ENCODE data around the gene AARS2.

The AARS2 gene

DNA sequence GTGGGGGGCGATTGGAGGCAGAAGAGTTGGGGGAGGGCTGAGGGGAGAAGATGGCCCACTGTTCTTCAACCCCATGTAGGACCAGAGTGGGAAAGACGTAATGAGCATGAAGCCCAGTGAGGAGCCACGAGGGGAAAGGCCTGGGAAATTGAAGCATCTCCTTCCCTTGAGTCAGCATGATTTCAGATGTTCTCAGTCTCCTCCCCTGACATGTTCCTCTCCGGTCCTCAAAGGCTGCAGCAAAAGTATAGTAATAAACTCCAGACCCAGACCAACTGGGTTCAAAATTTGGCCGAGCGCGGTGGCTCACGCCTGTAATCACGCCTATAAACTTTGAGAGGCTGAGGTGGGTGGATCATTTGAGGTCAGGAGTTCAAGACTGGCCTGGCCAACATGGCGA lies 45.9 kb downstream of the AARS2 start:
- Histone ChIP-seq H3K4me3 (replicated peaks; ENCODE audit: insufficient read depth, low read length) (no peak overlapping the region), H3K27ac (replicated peaks) (no peak overlapping the region), H3K27me3 (ENCODE audit: insufficient read depth, poor library complexity, severe bottlenecking) (peaks cover 20% of the 10 kb centered on the region)
- TF ChIP-seq, protein P1, sequence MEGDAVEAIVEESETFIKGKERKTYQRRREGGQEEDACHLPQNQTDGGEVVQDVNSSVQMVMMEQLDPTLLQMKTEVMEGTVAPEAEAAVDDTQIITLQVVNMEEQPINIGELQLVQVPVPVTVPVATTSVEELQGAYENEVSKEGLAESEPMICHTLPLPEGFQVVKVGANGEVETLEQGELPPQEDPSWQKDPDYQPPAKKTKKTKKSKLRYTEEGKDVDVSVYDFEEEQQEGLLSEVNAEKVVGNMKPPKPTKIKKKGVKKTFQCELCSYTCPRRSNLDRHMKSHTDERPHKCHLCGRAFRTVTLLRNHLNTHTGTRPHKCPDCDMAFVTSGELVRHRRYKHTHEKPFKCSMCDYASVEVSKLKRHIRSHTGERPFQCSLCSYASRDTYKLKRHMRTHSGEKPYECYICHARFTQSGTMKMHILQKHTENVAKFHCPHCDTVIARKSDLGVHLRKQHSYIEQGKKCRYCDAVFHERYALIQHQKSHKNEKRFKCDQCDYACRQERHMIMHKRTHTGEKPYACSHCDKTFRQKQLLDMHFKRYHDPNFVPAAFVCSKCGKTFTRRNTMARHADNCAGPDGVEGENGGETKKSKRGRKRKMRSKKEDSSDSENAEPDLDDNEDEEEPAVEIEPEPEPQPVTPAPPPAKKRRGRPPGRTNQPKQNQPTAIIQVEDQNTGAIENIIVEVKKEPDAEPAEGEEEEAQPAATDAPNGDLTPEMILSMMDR (IDR thresholded peaks at IDR 0.05; ENCODE audit: insufficient read depth, low read length): no peak
- TF ChIP-seq GABPA (IDR thresholded peaks at IDR 0.05; ENCODE audit: low read depth): no peak
- no peak for TF ChIP-seq POLR2AphosphoS5 (IDR thresholded peaks at IDR 0.05; ENCODE audit: low read depth)
- no peak for DNase-seq (ENCODE audit: low read depth in 1 of 2, low spot score in 1 of 2)

DNA sequence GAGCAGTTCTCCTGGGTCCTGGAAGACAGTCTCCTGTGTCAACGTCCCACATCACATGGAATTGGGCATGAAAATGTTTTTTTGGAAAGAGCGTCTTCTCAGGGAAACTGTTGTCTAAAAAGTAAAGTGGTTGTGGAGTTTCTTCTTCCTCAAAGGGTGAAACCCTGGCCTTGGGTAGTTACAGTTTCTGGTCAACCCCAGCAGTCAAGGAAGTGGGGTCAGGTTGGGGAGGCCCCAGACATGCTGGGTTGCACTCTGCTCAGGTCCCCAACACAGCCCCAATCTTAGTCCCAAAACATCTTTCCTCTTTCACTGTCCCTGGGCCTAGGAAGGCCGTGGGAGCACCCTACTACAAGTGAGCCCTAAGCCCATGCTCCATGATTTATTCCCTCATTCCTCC lies 46.8 kb downstream of the AARS2 start:
- Histone ChIP-seq H3K27ac (replicated peaks) (no peak overlapping the region), H3K4me3 (replicated peaks; ENCODE audit: insufficient read depth, low read length) (no peak overlapping the region), H3K27me3 (ENCODE audit: insufficient read depth, poor library complexity, severe bottlenecking) (peaks cover 12% of the 10 kb centered on the region)
- DNase-seq (ENCODE audit: low read depth in 1 of 2, low spot score in 1 of 2): no peak
- TF ChIP-seq POLR2AphosphoS5 (IDR thresholded peaks at IDR 0.05; ENCODE audit: low read depth): no peak
- TF ChIP-seq, protein P1 (IDR thresholded peaks at IDR 0.05; ENCODE audit: insufficient read depth, low read length): no peak

DNA sequence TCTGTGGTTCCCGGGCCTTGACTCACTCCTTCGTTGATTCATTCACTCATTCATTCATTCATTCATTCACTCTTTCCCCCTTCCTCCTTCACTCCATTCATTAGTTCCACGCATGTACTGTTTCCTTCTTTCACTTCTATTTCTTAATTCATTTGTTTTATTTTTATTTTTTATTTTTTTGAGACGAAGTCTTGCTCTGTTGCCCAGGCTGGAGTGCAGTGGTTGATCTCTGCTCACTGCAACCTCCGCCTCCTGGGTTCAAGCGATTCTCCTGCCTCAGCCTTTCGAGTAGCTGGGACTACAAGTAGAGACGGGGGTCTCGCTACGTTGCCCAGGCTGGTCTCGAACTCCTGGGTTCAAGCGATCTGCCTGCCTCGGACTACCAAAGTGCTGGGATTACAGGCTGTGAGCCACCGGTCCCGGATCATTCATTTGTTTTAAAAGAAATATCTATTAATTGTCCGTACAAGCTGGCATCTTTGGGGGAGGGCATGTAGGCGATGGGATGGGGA lies 47.4 kb downstream of the AARS2 start:
- TF ChIP-seq GABPA (IDR thresholded peaks at IDR 0.05; ENCODE audit: low read depth): no peak
- no peak for TF ChIP-seq SPI1 (IDR thresholded peaks at IDR 0.05; ENCODE audit: borderline replicate concordance, low read depth)
- TF ChIP-seq, protein P1 (IDR thresholded peaks at IDR 0.05; ENCODE audit: insufficient read depth, low read length): no peak
- peaks cover 8% of the 10 kb centered on the region for H3K27me3 ChIP-seq (ENCODE audit: insufficient read depth, poor library complexity, severe bottlenecking)
- no peak overlapping the region for H3K27ac ChIP-seq (replicated peaks)
- DNase-seq (ENCODE audit: low read depth in 1 of 2, low spot score in 1 of 2): no peak
- H3K4me3 ChIP-seq (replicated peaks; ENCODE audit: insufficient read depth, low read length): peak overlapping the region; percentile 71; the same call in 1 of the 2 replicates

DNA sequence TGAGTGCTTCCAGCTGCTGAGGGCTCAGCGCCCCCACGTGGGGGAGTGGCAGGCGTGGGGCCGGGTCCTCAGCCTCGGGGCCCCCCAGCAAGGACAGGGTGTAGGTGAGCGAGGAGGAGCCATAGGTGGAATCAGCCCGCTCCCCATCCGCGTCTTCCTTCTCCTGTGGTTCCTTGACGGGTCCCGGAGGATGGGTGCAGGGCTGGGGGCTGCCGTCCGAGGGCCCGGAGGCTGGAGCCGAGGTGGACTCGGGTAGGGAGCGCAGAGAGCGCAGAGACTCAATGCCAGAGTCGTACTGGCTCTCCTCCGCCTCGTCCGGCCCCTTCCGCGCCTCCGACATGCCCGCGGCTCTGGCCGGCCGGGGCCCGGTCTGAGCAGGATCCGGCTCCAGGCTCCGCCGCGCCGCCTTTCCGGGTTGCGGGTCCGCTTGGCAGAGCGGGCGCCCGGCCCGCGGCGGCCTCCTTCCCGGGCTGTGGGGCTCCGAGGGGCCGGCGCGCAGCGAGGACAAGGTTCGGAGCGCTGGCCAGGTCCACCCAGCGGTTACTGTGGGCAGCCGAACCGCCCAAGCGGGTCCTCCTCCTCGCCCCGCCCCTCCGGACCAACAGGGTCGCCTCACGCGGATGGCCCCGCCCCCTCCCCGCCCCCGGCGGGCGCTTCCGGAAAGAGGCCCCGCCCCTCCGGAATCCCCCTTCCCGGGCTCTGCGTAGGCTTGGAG lies 48.0 kb downstream of the AARS2 start, which contains the start of gene NFKBIE:
TSS of gene NFKBIE (minus strand) at position 545 of the 715 bp plus-strand sequence. CDS start at position 340, 205 bp downstream.
- peak within 1 kb of the TSS; percentile 71 for H3K4me3 ChIP-seq (replicated peaks; ENCODE audit: insufficient read depth, low read length)
- peak within 1 kb of the TSS; percentile 72 for H3K27ac ChIP-seq (replicated peaks)
- peak in 1 of 2 experiments; percentile 82 for DNase-seq (ENCODE audit: low read depth in 1 of 2, low spot score in 1 of 2)
- H3K27me3 ChIP-seq (ENCODE audit: insufficient read depth, poor library complexity, severe bottlenecking): peaks cover 8% of the 10 kb centered on the region
- TF ChIP-seq, protein P1 (IDR thresholded peaks at IDR 0.05; ENCODE audit: insufficient read depth, low read length): no peak
- TF ChIP-seq, protein P2, sequence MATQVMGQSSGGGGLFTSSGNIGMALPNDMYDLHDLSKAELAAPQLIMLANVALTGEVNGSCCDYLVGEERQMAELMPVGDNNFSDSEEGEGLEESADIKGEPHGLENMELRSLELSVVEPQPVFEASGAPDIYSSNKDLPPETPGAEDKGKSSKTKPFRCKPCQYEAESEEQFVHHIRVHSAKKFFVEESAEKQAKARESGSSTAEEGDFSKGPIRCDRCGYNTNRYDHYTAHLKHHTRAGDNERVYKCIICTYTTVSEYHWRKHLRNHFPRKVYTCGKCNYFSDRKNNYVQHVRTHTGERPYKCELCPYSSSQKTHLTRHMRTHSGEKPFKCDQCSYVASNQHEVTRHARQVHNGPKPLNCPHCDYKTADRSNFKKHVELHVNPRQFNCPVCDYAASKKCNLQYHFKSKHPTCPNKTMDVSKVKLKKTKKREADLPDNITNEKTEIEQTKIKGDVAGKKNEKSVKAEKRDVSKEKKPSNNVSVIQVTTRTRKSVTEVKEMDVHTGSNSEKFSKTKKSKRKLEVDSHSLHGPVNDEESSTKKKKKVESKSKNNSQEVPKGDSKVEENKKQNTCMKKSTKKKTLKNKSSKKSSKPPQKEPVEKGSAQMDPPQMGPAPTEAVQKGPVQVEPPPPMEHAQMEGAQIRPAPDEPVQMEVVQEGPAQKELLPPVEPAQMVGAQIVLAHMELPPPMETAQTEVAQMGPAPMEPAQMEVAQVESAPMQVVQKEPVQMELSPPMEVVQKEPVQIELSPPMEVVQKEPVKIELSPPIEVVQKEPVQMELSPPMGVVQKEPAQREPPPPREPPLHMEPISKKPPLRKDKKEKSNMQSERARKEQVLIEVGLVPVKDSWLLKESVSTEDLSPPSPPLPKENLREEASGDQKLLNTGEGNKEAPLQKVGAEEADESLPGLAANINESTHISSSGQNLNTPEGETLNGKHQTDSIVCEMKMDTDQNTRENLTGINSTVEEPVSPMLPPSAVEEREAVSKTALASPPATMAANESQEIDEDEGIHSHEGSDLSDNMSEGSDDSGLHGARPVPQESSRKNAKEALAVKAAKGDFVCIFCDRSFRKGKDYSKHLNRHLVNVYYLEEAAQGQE (IDR thresholded peaks at IDR 0.05; ENCODE audit: insufficient replicate concordance, low read depth): no peak
- TF ChIP-seq SPI1 (IDR thresholded peaks at IDR 0.05; ENCODE audit: borderline replicate concordance, low read depth) (no peak), POLR2AphosphoS5 (IDR thresholded peaks at IDR 0.05; ENCODE audit: low read depth) (no peak), GABPA (IDR thresholded peaks at IDR 0.05; ENCODE audit: low read depth) (no peak)

All from HL-60 (cell line).